Activated CD4-positive, alpha-beta T cell treated with anti-CD3 and anti-CD28 coated beads, Interleukin-2, Interleukin-4, amounts not matched to agents 100 ng/mL and 50 ng/mL, durations not matched to agents 16 hours and 8 hours (primary cell): ENCODE results near the gene PTGS1.
"Not testable (repeated sequence)": the region's sequence is repeated elsewhere in the genome, so short reads cannot be mapped to it uniquely, and the experiment has no call there.

ENCODE experiments used
- DNase-seq: peaks from one replicate; pipeline ENCODE4 v3.0.0-alpha.2; 2020; ENCODE audit warnings: low spot score

The PTGS1 gene

GRCh38 chr9:122370869-122371755 is at the start of gene PTGS1:
PTGS1 (plus strand) TSS chr9:122371024; CDS start chr9:122371085, 61 bp downstream.
- DNase-seq, result no peak

- no peak for DNase-seq
Measured at GRCh38 chr9:122322553-122322952, 48.3 kb upstream of the PTGS1 start.

- DNase-seq, result not testable (repeated sequence)
Measured at GRCh38 chr9:122324665-122325064, 46.2 kb upstream of the PTGS1 start.

- peak; percentile 2 for DNase-seq
Measured at GRCh38 chr9:122325124-122325523, 45.7 kb upstream of the PTGS1 start.

GRCh38 chr9:122327175-122327574 is 43.6 kb upstream of the PTGS1 start:
- DNase-seq, result no peak

- DNase-seq, result no peak
Measured at GRCh38 chr9:122329597-122329996, 41.2 kb upstream of the PTGS1 start.

GRCh38 chr9:122330466-122330865 is 40.4 kb upstream of the PTGS1 start:
- DNase-seq, result not testable (repeated sequence)

- no peak for DNase-seq
Measured at GRCh38 chr9:122331523-122331927, 39.3 kb upstream of the PTGS1 start.

GRCh38 chr9:122332083-122332482 is 38.7 kb upstream of the PTGS1 start:
- no peak for DNase-seq

GRCh38 chr9:122332644-122333043 is 38.2 kb upstream of the PTGS1 start:
- no peak for DNase-seq

GRCh38 chr9:122333169-122333808 is 37.5 kb upstream of the PTGS1 start:
- DNase-seq, result no peak

- no peak for DNase-seq
Measured at GRCh38 chr9:122334916-122335315, 35.9 kb upstream of the PTGS1 start.

GRCh38 chr9:122336189-122336588 is 34.6 kb upstream of the PTGS1 start:
- DNase-seq, result no peak

- no peak for DNase-seq
Measured at GRCh38 chr9:122336866-122337555, 33.8 kb upstream of the PTGS1 start.

GRCh38 chr9:122337556-122337929 is 33.3 kb upstream of the PTGS1 start:
- no peak for DNase-seq

- DNase-seq, result no peak
Measured at GRCh38 chr9:122338536-122338935, 32.3 kb upstream of the PTGS1 start.

- DNase-seq, result no peak
Measured at GRCh38 chr9:122338994-122339393, 31.8 kb upstream of the PTGS1 start.

- DNase-seq, result no peak
Measured at GRCh38 chr9:122339579-122339978, 31.2 kb upstream of the PTGS1 start.

- DNase-seq, result no peak
Measured at GRCh38 chr9:122340161-122340560, 30.7 kb upstream of the PTGS1 start.

- no peak for DNase-seq
Measured at GRCh38 chr9:122342323-122343050, 28.3 kb upstream of the PTGS1 start.

GRCh38 chr9:122346478-122347347 is 24.1 kb upstream of the PTGS1 start:
- no peak for DNase-seq
